Fibroblast of skin of left biceps (primary cell): ENCODE results near the gene XKR8.

ENCODE experiments used
- DNase-seq, 2 experiments: peaks; one replicate each; pipeline ENCODE4 v3.0.0-alpha.2; 2013; ENCODE audit warnings: low read depth in 2 of 2

The XKR8 gene

GRCh38 chr1:27955076-27955475 is 4.7 kb upstream of the XKR8 start:
- DNase-seq: no peak

DNA sequence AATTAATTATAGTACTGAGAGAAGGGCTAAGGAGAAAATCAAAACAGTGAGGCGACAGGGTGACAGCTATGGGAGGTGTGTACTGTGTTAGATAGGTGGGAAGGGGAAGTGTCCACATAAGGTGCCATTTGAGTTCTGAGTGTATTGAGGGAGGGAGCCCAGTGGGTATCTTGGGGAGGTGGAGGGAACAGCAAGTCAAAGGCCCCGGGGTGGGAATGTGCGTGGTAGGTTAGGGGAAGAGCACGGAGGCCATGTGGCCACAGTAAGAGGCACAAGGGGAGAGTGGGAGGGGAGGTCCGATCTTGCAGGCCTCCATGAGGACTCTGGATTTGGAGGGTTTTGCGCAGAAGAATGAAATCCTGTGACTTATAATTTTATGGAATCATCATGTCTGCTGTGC is 3.0 kb upstream of the XKR8 start:
- no peak for DNase-seq

GRCh38 chr1:27957655-27958054 is 2.1 kb upstream of the XKR8 start:
- DNase-seq: no peak

DNA sequence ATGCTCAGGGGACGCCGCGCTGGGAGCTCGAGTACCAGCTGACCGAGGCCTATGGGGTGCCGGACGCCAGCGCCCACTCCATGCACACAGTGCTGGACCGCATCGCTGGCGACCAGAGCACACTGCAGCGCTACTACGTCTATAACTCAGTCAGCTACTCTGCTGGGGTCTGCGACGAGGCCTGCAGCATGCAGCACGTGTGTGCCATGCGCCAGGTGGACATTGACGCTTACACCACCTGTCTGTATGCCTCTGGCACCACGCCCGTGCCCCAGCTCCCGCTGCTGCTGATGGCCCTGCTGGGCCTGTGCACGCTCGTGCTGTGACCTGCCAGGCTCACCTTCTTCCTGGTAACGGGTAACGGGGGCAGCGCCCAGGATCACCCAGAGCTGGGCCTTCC is 1.3 kb upstream of the XKR8 start:
- DNase-seq: no peak

GRCh38 chr1:27960762-27961645 is 1.2 kb downstream of the XKR8 start:
- no peak for DNase-seq

- no peak for DNase-seq
Measured at GRCh38 chr1:27961646-27962221, 2.0 kb downstream of the XKR8 start.

GRCh38 chr1:27963393-27963792 is 3.6 kb downstream of the XKR8 start:
- no peak for DNase-seq

DNA sequence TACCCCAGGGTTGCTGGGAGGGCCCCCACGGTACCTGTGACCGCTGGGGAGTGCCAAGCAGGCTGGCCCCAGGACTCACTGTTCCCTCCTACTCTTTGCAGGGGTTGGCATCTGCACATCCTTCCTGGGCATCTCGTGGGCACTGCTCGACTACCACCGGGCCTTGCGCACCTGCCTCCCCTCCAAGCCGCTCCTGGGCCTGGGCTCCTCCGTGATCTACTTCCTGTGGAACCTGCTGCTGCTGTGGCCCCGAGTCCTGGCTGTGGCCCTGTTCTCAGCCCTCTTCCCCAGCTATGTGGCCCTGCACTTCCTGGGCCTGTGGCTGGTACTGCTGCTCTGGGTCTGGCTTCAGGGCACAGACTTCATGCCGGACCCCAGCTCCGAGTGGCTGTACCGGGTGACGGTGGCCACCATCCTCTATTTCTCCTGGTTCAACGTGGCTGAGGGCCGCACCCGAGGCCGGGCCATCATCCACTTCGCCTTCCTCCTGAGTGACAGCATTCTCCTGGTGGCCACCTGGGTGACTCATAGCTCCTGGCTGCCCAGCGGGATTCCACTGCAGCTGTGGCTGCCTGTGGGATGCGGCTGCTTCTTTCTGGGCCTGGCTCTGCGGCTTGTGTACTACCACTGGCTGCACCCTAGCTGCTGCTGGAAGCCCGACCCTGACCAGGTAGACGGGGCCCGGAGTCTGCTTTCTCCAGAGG is 6.8 kb downstream of the XKR8 start:
- no peak for DNase-seq

DNA sequence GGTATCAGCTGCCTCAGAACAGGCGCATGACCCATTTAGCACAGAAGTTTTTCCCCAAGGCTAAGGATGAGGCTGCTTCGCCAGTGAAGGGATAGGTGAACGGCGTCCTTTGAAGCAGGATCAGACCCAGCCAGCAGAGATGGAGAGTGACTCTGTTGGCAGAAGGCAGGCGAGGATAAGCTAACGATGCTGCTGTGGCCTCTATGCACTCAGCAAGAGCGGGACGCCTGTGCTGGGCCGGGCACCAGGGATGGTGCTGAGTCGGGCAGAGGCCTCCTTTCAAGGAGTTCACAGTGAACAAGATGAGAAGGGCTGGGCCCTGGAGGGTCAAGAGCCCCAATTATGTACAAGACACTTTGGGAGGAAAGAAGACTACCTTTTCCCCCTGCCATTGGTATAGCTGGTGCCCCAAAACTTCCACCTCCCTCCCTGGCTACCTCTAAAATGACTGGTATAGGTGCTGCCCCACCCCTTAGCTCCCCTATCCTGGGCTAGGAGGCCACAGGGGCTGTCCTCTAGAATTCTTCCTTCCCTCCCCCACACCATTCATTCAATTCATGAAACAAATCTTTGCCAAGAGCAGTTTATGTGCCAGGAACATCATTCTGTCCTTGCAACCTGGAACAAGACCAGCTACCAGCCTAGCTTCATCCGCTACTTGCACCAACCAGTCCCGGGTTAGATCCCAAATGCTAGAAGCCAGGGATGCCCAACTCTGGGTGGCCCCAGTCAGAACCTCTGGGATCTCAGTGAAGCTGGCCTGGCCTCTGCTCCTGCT is 7.5 kb downstream of the XKR8 start:
- DNase-seq: no peak

GRCh38 chr1:27967884-27968466 is 8.2 kb downstream of the XKR8 start:
- no peak for DNase-seq

DNA sequence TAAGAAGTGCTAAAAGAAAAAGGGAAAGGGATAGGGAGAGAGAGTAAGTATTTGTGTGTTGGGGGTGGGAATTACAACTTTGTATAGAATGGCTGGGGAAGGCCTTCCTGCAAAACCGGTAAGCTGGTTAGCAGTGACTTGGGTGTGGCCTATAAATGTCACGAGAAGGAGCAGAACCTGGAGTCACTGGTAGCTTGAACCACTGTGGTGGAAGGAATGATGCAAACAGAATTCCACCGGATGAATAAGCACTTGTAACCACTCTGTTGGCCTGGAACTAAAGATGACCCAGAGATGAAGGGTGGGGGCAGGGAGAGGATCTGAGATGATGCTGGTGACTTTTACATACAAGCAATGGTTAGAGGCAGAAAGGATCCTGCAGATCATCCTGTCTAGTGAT is 8.9 kb downstream of the XKR8 start:
- DNase-seq: peak; percentile 38 to 43

- peak; percentile 34 to 38 for DNase-seq
Measured at GRCh38 chr1:27970401-27970800, 10.6 kb downstream of the XKR8 start.

GRCh38 chr1:27971674-27972073 is 11.9 kb downstream of the XKR8 start:
- DNase-seq: no peak

- no peak for DNase-seq
Measured at GRCh38 chr1:27972141-27972540, 12.4 kb downstream of the XKR8 start.

GRCh38 chr1:27973771-27974416 is 14.1 kb downstream of the XKR8 start:
- no peak for DNase-seq

- no peak for DNase-seq
Measured at GRCh38 chr1:27974417-27974781, 14.6 kb downstream of the XKR8 start.

DNA sequence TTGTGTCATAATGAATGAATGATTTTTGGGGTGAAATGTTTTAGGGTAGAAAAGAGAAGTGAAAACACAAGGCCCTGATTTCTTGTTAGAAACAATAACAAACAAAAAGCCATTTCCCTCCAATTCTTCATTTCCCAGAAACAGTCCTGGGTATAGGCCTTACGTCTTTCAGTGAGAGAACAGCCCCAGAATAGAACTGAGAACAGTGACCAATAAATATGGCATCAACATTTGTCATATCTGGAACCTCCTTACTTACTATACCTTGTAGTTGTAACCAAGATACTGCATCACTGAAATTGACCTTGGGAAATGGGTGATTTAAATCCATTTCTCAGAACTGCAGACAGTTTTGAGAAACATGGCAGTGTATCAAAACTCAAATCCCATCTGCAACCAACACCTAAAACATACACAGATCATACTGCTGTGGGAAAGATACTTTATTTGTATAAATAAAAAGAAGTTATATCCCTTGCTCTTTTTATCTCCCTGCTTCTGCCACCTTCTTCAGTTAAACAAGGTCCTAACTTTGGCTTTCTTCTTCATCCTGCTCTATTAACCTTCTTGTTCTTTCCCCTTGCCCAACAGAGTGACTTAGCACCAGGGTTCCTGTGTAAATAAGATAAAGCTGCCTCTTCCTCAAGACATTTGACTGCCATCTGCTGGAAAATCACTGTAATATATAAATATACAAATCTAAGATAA is 19.5 kb downstream of the XKR8 start:
- DNase-seq: peak; percentile 18 to 26

GRCh38 chr1:27979859-27980201 is 20.1 kb downstream of the XKR8 start:
- no peak for DNase-seq

DNA sequence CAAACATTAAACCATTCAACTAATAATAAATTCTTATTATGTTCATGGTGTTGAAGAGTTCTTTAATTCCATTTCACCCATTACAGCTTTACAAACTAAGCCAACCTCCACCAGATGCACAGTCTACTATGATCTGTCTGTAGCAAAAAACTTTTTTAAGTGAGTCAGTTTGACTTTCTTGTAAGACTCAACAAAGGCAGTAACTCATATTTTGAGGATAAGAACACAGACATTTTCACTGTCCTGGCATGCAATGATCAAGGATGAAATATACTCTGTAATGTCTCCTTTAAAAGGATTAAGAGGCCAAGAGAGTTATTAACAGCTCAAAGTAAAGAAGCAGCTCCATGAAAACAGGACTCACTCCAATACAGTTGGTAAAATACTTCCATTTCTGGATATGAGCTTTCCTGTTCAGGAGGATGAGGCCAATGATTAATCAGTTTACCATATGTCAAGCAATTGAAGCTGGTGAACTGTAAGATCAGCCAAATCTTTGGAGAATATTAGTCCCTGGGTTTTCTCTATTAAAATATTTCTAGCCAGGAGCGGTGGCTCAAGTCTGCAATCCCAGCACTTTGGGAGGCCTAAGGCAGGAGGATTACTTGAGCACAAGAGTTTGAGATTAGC is 20.6 kb downstream of the XKR8 start:
- no peak for DNase-seq

GRCh38 chr1:27981145-27981544 is 21.4 kb downstream of the XKR8 start:
- no peak for DNase-seq
